Uterus (tissue), 2 donors: Measurements from ENCODE around the gene SLC35B2.

ENCODE experiments used
- CTCF ChIP-seq, 4 experiments: fragments of 200-600 bp in 2 of 4; fragments of 450-650 bp in 2 of 4; sonication (generic) in 2 of 4; IDR thresholded peaks; one replicate each; pipeline ENCODE4 v1.5.1; 2016 to 2019; ENCODE audit warnings: antibody characterized with exemption in 4 of 4, mild to moderate bottlenecking in 2 of 4, moderate library complexity in 1 of 4
- POLR2A ChIP-seq, 2 donors: fragments of 450-650 bp; IDR thresholded peaks; one replicate each; pipeline ENCODE4 v1.6.1; 2016; ENCODE audit warnings: antibody characterized with exemption in 2 of 2, mild to moderate bottlenecking in 1 of 2, moderate library complexity in 1 of 2

- TF ChIP-seq POLR2A (IDR thresholded peaks at IDR 0.05): peak; percentile 6 to 50
- TF ChIP-seq CTCF (IDR thresholded peaks at IDR 0.05): peak; percentile 92 to 99 (median 97)
Measured at GRCh38 chr6:44237813-44238433, 19.4 kb downstream of the SLC35B2 start.
